Measurements from ENCODE around the gene DLGAP4.
A peak's percentile ranks its signal among the peaks of the same experiment; 100 is the strongest.

Gene DLGAP4

DNA sequence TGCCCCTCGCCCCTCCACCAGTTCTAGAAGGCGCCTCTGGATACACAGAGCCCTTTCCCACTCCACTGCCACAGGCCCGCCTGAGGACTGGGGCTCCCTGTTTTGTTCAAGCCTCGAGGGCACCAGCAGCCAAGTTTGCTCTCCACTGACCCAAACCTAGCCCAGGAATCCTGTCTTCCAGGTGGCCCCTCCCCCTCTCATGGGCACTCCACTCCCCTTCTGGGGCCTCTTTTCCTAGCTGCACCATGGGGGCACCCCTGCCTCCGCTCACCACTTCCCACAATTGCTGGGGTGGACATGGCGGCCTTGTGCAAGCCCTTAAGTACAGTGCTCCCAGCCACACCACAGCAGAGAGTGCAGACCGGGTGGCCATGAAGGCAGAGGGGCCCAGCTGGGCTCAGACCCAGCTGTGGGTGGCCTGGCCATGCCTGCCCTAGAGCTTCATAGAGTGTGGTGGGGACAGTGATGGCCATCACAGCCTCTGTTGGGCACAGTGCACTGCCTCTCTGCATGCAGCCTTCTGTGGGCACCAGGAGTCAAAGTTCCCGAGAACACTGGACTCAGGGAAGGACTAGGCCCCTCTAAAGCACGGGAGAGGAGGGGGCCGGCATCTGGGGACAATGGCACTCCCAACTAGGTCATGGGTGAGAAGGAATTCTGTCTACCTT, 236.5 kb downstream of the DLGAP4 start:
- Histone ChIP-seq H3K36me3 (ENCODE audit: insufficient read depth, low read length) (no peaks in the 10 kb centered on the region), H3K9me3 (ENCODE audit: control insufficient read depth, insufficient read depth, low read length) (no peaks in the 10 kb centered on the region), H3K9ac (ENCODE audit: low read depth, low read length) (peak overlapping the region; percentile 82; the same call in 1 of the 2 replicates), H3K4me1 (ENCODE audit: insufficient read depth, low read length) (peaks cover 18% of the 10 kb centered on the region)

- no peak overlapping the region for H3K9ac ChIP-seq (ENCODE audit: low read depth, low read length)
- H3K36me3 ChIP-seq (ENCODE audit: insufficient read depth, low read length): no peaks in the 10 kb centered on the region
- H3K9me3 ChIP-seq (ENCODE audit: control insufficient read depth, insufficient read depth, low read length): no peaks in the 10 kb centered on the region
- H3K4me1 ChIP-seq (ENCODE audit: insufficient read depth, low read length): peaks cover 18% of the 10 kb centered on the region
These were observed 237.3 kb downstream of the DLGAP4 start for GRCh38 chr20:36543184-36544133.

DNA sequence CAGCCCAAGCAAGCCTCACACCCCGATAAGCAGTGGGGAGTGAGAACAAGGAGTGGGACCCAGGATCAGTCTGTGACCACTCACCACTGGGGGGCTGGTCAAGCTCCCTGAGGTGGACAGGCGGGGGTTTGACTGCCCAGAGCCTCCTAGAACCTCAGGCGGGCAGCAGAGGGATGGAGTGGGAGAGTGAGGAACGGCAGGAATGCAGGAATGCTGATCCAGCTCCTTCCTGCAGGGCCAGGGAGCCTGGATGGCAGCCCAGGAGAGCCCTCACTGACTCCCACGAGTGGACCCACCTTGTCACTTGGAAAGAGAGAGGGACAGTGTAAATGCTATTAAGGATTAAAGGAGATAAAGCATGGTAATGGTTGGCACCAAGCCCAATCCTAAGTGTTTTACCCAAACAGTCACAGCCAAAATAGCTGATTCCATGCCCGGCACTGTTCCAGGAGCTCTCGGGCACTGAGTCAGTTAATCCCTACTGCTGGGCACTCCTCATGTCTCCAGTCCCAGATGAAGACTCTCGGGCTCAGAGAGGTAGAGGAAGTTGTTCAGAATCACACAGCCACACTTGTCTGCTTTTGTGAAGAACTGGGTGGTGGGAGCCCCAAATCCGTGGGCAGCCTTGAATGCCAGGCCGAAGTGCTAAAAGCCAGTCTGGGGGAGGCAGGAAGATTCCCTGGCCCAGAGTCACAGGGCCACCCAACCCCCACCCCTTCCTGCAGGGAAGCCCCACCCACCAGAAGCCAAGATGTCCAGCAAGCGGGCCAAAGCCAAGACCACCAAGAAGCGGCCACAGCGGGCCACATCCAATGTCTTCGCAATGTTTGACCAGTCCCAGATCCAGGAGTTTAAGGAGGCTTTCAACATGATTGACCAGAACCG, 238.2 kb downstream of the DLGAP4 start:
- H3K36me3 ChIP-seq (ENCODE audit: insufficient read depth, low read length): no peaks in the 10 kb centered on the region

DNA sequence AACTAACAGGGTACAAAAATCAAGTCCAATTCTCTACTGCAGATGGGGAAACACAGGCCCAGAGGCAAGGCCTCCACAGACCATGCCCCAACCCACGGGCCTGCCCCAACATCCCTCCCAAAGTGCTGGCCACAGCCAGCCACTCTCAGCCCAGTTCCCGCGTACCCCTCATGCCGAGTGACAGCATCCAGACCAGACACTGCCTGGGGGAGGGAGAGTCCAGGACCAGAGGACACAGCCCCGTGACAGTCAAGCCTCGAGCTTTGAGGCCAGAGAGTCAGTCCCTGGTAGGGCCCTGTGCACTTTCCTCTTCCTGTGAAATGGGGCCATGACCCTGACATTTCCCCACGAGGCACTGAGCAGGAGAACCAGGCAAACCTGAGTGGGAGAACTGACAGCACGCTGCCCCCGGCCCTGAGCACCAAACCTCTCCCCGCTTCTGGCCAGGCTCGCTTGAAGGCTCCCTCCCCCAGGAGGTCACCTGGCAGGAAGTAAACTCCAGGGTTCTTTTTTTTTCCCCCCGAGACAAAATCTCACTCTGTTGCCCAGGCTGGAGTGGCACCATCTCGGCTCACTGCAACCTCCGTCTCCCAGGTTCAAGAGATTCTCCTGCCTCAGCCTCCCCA, 240.1 kb downstream of the DLGAP4 start:
- no peaks in the 10 kb centered on the region for H3K9me3 ChIP-seq (ENCODE audit: control insufficient read depth, insufficient read depth, low read length)
- H3K4me1 ChIP-seq (ENCODE audit: insufficient read depth, low read length): peaks cover 18% of the 10 kb centered on the region
- no peak overlapping the region for H3K9ac ChIP-seq (ENCODE audit: low read depth, low read length)
- no peaks in the 10 kb centered on the region for H3K36me3 ChIP-seq (ENCODE audit: insufficient read depth, low read length)

More for the DNA sequence above, 238.2 kb downstream of the DLGAP4 start:
- Histone ChIP-seq H3K9ac (ENCODE audit: low read depth, low read length) (no peak overlapping the region), H3K9me3 (ENCODE audit: control insufficient read depth, insufficient read depth, low read length) (no peaks in the 10 kb centered on the region), H3K4me1 (ENCODE audit: insufficient read depth, low read length) (peaks cover 18% of the 10 kb centered on the region)

DNA sequence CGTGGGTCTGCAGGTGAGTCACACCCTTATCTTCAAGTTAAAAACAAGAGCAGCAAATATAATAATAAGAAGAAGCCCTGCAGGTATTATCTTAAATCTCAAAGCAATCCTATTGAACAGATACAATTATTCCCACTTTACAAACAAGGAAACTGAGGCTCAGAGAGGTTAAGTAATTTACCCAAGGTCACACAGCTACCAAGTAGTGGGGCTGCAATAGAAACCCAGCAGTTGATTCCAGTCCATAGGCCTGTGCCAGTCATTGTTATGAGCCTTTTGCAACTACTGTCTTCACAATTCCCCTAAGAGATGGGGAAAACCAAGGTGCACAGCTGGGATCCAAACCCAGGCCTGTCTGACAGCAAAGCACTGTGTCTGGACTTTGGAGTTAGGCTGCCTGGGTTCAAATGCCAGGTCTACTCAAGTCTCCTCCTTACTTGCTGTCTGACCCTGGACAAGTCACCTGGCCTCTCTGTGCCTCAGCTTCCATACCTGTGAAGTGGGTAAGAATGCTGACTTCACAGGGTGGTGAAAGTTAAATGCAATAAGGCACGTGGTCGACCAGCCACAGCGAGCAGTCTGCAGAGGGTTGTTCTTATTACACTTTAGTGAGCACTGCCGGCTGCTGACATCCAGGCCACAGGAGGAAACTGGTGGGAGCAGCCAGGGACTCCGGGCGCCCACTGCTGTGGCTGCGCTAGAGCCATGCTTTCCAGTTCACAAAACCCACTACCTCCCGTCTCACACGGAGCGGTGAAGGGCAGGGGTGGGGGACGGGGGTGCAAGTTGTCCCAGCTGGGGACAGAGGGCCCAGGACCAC, 241.3 kb downstream of the DLGAP4 start:
- H3K4me1 ChIP-seq (ENCODE audit: insufficient read depth, low read length): peaks cover 14% of the 10 kb centered on the region
- no peak overlapping the region for H3K9ac ChIP-seq (ENCODE audit: low read depth, low read length)

GRCh38 chr20:36548006-36548315, 241.8 kb downstream of the DLGAP4 start:
- no peaks in the 10 kb centered on the region for H3K36me3 ChIP-seq (ENCODE audit: insufficient read depth, low read length)
- H3K9ac ChIP-seq (ENCODE audit: low read depth, low read length): no peak overlapping the region
- peaks cover 8% of the 10 kb centered on the region; the same call in 1 of the 2 replicates for H3K4me1 ChIP-seq (ENCODE audit: insufficient read depth, low read length)
- no peaks in the 10 kb centered on the region for H3K9me3 ChIP-seq (ENCODE audit: control insufficient read depth, insufficient read depth, low read length)

More for the DNA sequence above, 241.3 kb downstream of the DLGAP4 start:
- Histone ChIP-seq H3K9me3 (ENCODE audit: control insufficient read depth, insufficient read depth, low read length) (no peaks in the 10 kb centered on the region), H3K36me3 (ENCODE audit: insufficient read depth, low read length) (no peaks in the 10 kb centered on the region)

DNA sequence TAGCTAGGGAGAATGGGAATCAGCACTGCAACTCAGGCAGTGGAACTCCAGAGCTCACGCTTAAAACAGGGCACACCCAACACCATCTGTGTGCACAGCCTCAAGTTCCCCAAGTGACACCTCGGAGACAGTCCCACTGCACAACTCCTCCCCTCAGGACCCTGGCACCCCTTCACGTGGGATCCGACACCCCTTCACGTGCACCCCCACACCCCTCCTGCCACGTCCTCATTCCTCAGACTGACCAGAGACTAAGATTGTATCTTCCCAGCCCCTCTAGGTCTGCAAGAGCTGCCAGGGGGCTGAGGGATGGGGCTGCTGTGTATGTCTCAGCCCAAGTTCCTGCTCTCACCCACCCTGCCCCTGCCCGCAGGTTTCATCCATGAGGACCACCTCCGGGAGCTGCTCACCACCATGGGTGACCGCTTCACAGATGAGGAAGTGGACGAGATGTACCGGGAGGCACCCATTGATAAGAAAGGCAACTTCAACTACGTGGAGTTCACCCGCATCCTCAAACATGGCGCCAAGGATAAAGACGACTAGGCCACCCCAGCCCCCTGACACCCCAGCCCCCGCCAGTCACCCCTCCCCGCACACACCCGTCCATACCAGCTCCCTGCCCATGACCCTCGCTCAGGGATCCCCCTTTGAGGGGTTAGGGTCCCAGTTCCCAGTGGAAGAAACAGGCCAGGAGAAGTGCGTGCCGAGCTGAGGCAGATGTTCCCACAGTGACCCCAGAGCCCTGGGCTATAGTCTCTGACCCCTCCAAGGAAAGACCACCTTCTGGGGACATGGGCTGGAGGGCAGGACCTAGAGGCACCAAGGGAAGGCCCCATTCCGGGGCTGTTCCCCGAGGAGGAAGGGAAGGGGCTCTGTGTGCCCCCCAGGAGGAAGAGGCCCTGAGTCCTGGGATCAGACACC, 242.8 kb downstream of the DLGAP4 start:
- H3K9ac ChIP-seq (ENCODE audit: low read depth, low read length): no peak overlapping the region
- no peaks in the 10 kb centered on the region for H3K36me3 ChIP-seq (ENCODE audit: insufficient read depth, low read length)
- H3K4me1 ChIP-seq (ENCODE audit: insufficient read depth, low read length): no peaks in the 10 kb centered on the region; the same call in 1 of the 2 replicates
- H3K9me3 ChIP-seq (ENCODE audit: control insufficient read depth, insufficient read depth, low read length): no peaks in the 10 kb centered on the region

- Histone ChIP-seq H3K9me3 (ENCODE audit: control insufficient read depth, insufficient read depth, low read length) (no peaks in the 10 kb centered on the region), H3K9ac (ENCODE audit: low read depth, low read length) (no peak overlapping the region), H3K4me1 (ENCODE audit: insufficient read depth, low read length) (no peaks in the 10 kb centered on the region; the same call in 1 of the 2 replicates), H3K36me3 (ENCODE audit: insufficient read depth, low read length) (no peaks in the 10 kb centered on the region)
These were observed 243.4 kb downstream of the DLGAP4 start for GRCh38 chr20:36549628-36549941.

- no peaks in the 10 kb centered on the region for H3K9me3 ChIP-seq (ENCODE audit: control insufficient read depth, insufficient read depth, low read length)
- no peak overlapping the region for H3K9ac ChIP-seq (ENCODE audit: low read depth, low read length)
- H3K4me1 ChIP-seq (ENCODE audit: insufficient read depth, low read length): no peaks in the 10 kb centered on the region
- no peaks in the 10 kb centered on the region for H3K36me3 ChIP-seq (ENCODE audit: insufficient read depth, low read length)
These were observed 244.0 kb downstream of the DLGAP4 start for GRCh38 chr20:36549942-36550789.

DNA sequence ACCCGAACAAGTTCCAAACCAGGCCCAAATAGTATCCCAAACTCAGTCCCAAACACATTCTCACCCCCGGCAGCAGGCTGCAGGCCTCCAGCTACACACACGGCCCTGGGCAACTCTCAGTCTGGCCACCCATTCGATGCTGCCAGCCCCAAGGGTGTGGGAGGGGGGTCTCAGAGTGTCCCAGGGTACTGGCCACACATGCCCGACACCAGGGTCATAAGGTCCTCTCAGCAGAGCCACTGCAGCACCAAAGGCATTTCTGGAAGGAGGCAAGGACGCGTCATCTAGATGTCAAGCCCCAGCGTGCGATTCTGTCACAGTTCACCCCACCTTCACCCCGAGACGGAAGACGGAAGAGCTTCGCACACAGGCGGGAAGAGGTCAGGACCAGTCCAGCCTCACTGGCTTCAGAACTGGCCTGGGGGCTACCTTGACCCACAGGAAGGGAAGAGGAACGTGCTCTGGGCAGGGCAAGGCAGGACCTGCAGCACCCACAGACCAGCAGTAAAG, 244.7 kb downstream of the DLGAP4 start:
- no peaks in the 10 kb centered on the region for H3K36me3 ChIP-seq (ENCODE audit: insufficient read depth, low read length)
- no peaks in the 10 kb centered on the region for H3K9me3 ChIP-seq (ENCODE audit: control insufficient read depth, insufficient read depth, low read length)
- no peaks in the 10 kb centered on the region for H3K4me1 ChIP-seq (ENCODE audit: insufficient read depth, low read length)
- no peak overlapping the region for H3K9ac ChIP-seq (ENCODE audit: low read depth, low read length)

DNA sequence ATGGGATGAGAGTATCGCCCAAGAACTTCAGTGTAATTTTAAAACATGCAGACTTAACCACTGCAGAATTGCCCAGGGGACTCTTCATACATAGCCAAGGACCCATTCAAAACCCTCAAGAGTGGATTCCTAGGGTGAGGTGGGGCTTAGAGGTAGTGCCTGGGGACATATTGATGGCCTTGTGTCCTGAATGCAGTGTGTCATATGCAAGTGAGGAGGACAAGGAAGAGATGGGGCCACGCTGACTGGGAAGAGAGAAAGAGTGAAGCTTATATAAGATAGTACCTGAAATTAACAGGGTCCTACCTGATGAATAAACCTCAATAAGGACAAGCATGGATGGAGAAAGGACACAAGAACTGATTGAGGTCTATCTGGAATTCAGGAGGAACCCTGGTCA, 249.1 kb downstream of the DLGAP4 start:
- Histone ChIP-seq H3K9me3 (ENCODE audit: control insufficient read depth, insufficient read depth, low read length) (no peaks in the 10 kb centered on the region), H3K4me1 (ENCODE audit: insufficient read depth, low read length) (no peaks in the 10 kb centered on the region), H3K36me3 (ENCODE audit: insufficient read depth, low read length) (no peaks in the 10 kb centered on the region), H3K9ac (ENCODE audit: low read depth, low read length) (no peak overlapping the region)

GRCh38 chr20:36562724-36563123, 256.6 kb downstream of the DLGAP4 start:
- Histone ChIP-seq H3K4me1 (ENCODE audit: insufficient read depth, low read length) (peaks cover 6% of the 10 kb centered on the region; the same call in 1 of the 2 replicates), H3K9ac (ENCODE audit: low read depth, low read length) (no peak overlapping the region), H3K9me3 (ENCODE audit: control insufficient read depth, insufficient read depth, low read length) (no peaks in the 10 kb centered on the region), H3K36me3 (ENCODE audit: insufficient read depth, low read length) (no peaks in the 10 kb centered on the region)

All from ES-I3 (cell line).